ENCODE measurements around the gene DHH. TPM values are rescaled to one million over a fixed set of nuclear protein-coding genes. Genes with fewer than 3 reads are reported as not detected.
A peak's percentile ranks its signal among the peaks of the same experiment; 100 is the strongest.

DHH gene
- total RNA-seq, 1 experiment from 2014 or later: 0.15 TPM

DNA sequence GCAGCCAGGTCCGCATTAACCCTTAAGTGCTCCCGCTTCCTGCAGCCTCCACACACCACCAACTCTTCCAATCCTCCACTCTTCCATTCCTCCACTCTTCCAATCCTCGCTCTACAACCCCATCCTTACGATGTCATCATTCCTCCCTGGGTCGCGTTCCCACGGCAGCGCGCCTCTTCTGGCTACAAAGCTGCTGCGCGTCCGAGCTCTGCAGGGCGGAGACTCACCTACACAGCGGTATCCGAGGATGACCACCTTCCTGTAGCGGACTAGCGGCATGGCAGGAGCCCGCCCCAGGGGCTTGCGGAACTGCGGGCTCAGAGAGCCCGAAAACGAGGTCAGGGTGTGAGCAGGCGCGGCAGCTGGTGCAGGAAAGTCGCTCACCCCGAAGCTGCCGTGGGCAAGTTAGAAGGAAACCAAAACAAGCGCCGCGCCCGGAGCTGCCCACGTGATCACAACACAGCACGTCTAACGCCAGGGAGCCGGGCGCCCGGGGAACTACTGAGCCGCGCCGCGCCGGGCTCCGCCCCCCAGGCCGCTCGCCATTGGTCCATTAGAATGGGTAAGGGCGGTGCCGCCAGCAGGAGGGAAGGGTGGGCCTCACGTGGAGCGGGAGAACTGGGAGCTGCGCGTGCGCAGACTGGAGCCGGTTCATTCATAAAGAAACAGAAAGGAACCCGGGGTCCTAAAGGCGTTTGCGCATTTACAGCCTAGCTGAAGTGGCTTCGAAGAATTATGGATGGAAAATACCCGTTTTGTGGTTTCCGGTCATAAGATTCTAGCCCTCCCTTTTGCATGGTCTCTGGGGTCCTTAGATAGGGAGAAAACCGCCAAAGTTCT lies 24.9 kb downstream of the DHH start, which contains the start of gene RHEBL1 (continued):
- TF ChIP-seq ZNF232 (CRISPR knock-in tag; IDR thresholded peaks at IDR 0.05) (no peak), NR1H2 (CRISPR knock-in tag; IDR thresholded peaks at IDR 0.05) (no peak)

DNA sequence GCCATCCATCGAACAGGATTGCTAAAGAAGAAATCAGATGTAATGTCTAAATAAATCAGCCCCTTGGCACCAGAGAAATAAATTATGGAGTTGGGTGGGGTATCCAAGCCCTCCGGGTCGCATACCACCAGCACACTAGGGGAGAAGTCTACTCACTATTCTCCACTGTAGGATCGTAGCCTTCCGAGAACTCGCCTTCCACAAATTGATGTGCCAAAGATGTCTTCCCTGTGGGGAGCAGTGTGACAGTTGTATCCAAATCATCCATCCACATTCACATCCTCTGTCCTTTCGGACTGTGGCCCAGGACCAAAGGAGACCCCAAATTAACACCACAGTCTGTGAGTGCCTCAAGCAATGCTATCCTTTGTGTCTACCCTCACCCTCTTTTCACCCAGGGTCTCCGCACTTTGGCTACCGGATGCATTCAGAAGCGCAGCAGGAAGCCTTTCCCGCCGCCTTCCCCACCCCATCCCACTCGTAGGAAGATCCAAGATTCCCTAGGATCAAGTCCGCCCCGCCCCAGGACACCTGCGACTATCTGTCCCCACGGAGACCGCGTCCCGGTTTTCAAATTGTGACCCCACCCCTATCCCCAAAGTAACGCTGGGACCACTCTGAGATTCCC lies 25.6 kb downstream of the DHH start:
- TF ChIP-seq CREB1 (CRISPR knock-in tag; IDR thresholded peaks at IDR 0.05): no peak
- TF ChIP-seq, protein P1, sequence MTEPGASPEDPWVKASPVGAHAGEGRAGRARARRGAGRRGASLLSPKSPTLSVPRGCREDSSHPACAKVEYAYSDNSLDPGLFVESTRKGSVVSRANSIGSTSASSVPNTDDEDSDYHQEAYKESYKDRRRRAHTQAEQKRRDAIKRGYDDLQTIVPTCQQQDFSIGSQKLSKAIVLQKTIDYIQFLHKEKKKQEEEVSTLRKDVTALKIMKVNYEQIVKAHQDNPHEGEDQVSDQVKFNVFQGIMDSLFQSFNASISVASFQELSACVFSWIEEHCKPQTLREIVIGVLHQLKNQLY (CRISPR knock-in tag; IDR thresholded peaks at IDR 0.05): no peak
- TF ChIP-seq, protein P2, sequence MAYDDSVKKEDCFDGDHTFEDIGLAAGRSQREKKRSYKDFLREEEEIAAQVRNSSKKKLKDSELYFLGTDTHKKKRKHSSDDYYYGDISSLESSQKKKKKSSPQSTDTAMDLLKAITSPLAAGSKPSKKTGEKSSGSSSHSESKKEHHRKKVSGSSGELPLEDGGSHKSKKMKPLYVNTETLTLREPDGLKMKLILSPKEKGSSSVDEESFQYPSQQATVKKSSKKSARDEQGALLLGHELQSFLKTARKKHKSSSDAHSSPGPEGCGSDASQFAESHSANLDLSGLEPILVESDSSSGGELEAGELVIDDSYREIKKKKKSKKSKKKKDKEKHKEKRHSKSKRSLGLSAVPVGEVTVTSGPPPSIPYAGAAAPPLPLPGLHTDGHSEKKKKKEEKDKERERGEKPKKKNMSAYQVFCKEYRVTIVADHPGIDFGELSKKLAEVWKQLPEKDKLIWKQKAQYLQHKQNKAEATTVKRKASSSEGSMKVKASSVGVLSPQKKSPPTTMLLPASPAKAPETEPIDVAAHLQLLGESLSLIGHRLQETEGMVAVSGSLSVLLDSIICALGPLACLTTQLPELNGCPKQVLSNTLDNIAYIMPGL (CRISPR knock-in tag; IDR thresholded peaks at IDR 0.05): no peak
- no peak for TF ChIP-seq HMGA2 (CRISPR knock-in tag; IDR thresholded peaks at IDR 0.05)
- TF ChIP-seq, protein P3, sequence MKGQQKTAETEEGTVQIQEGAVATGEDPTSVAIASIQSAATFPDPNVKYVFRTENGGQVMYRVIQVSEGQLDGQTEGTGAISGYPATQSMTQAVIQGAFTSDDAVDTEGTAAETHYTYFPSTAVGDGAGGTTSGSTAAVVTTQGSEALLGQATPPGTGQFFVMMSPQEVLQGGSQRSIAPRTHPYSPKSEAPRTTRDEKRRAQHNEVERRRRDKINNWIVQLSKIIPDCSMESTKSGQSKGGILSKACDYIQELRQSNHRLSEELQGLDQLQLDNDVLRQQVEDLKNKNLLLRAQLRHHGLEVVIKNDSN (CRISPR knock-in tag; IDR thresholded peaks at IDR 0.05): no peak
- TF ChIP-seq MXD4 (CRISPR knock-in tag; IDR thresholded peaks at IDR 0.05; ENCODE audit: borderline replicate concordance): no peak
- TF ChIP-seq IRF2 (CRISPR knock-in tag; IDR thresholded peaks at IDR 0.05; ENCODE audit: borderline replicate concordance, low read depth): no peak
- TF ChIP-seq, protein P4, sequence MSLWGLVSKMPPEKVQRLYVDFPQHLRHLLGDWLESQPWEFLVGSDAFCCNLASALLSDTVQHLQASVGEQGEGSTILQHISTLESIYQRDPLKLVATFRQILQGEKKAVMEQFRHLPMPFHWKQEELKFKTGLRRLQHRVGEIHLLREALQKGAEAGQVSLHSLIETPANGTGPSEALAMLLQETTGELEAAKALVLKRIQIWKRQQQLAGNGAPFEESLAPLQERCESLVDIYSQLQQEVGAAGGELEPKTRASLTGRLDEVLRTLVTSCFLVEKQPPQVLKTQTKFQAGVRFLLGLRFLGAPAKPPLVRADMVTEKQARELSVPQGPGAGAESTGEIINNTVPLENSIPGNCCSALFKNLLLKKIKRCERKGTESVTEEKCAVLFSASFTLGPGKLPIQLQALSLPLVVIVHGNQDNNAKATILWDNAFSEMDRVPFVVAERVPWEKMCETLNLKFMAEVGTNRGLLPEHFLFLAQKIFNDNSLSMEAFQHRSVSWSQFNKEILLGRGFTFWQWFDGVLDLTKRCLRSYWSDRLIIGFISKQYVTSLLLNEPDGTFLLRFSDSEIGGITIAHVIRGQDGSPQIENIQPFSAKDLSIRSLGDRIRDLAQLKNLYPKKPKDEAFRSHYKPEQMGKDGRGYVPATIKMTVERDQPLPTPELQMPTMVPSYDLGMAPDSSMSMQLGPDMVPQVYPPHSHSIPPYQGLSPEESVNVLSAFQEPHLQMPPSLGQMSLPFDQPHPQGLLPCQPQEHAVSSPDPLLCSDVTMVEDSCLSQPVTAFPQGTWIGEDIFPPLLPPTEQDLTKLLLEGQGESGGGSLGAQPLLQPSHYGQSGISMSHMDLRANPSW (CRISPR knock-in tag; conservative IDR thresholded peaks at IDR 0.05; ENCODE audit: low read depth): no peak
- TF ChIP-seq TCF7 (CRISPR knock-in tag; IDR thresholded peaks at IDR 0.05; ENCODE audit: low read depth): no peak
- no peak for TF ChIP-seq ZNF232 (CRISPR knock-in tag; IDR thresholded peaks at IDR 0.05)
- no peak for TF ChIP-seq FOXP1 (CRISPR knock-in tag; IDR thresholded peaks at IDR 0.05; ENCODE audit: borderline replicate concordance)
- TF ChIP-seq TP53 (CRISPR knock-in tag; IDR thresholded peaks at IDR 0.05): no peak
- no peak for TF ChIP-seq ZNF219 (CRISPR knock-in tag; IDR thresholded peaks at IDR 0.05; ENCODE audit: borderline replicate concordance)
- TF ChIP-seq, protein P5, sequence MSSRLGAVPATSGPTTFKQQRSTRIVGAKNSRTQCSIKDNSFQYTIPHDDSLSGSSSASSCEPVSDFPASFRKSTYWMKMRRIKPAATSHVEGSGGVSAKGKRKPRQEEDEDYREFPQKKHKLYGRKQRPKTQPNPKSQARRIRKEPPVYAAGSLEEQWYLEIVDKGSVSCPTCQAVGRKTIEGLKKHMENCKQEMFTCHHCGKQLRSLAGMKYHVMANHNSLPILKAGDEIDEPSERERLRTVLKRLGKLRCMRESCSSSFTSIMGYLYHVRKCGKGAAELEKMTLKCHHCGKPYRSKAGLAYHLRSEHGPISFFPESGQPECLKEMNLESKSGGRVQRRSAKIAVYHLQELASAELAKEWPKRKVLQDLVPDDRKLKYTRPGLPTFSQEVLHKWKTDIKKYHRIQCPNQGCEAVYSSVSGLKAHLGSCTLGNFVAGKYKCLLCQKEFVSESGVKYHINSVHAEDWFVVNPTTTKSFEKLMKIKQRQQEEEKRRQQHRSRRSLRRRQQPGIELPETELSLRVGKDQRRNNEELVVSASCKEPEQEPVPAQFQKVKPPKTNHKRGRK (CRISPR knock-in tag; IDR thresholded peaks at IDR 0.05; ENCODE audit: borderline replicate concordance): no peak
- no peak for TF ChIP-seq ZNF416 (CRISPR knock-in tag; IDR thresholded peaks at IDR 0.05)
- TF ChIP-seq ZNF263 (CRISPR knock-in tag; IDR thresholded peaks at IDR 0.05; ENCODE audit: low read depth): no peak
- CTCF ChIA-PET: interaction anchor here (0.6 to 7.8 kb wide), 10 partner anchors 12 to 220 kb away, joined by 3 to 73 read pairs (median 6); no protein-coding TSS in a partner anchor
- POLR2A ChIA-PET: interaction anchor here (1.2 to 1.9 kb wide), 3 partner anchors 23 to 49 kb away, joined by 3 to 6 read pairs (median 5); partner anchors contain the start of gene LMBR1L
- no peaks in the 10 kb centered on the region for H3K9me3 Mint-ChIP-seq
- no peak for DNase-seq (ENCODE audit: low spot score)
- H3K27me3 Mint-ChIP-seq (ENCODE audit: low read depth): peaks cover 20% of the 10 kb centered on the region
- H3K4me3 Mint-ChIP-seq: peak overlapping the region; percentile 99
- peaks cover 3% of the 10 kb centered on the region; the same call in 1 of the 2 replicates for H3K36me3 Mint-ChIP-seq
- ATAC-seq: no peak
- no peak overlapping the region for H3K27ac Mint-ChIP-seq
- peaks cover 17% of the 10 kb centered on the region for H3K4me1 Mint-ChIP-seq
